GM18870 (cell line): ENCODE measurements around the gene UGT1A1.

ENCODE experiments used
- ATAC-seq: cut with Tn5 transposase; IDR thresholded peaks from one replicate; pipeline ENCODE4 v1.9.1; 2021; ENCODE audit warnings: moderate library complexity; ENCODE audit not compliant: unreplicated experiment

UGT1A1 gene

DNA sequence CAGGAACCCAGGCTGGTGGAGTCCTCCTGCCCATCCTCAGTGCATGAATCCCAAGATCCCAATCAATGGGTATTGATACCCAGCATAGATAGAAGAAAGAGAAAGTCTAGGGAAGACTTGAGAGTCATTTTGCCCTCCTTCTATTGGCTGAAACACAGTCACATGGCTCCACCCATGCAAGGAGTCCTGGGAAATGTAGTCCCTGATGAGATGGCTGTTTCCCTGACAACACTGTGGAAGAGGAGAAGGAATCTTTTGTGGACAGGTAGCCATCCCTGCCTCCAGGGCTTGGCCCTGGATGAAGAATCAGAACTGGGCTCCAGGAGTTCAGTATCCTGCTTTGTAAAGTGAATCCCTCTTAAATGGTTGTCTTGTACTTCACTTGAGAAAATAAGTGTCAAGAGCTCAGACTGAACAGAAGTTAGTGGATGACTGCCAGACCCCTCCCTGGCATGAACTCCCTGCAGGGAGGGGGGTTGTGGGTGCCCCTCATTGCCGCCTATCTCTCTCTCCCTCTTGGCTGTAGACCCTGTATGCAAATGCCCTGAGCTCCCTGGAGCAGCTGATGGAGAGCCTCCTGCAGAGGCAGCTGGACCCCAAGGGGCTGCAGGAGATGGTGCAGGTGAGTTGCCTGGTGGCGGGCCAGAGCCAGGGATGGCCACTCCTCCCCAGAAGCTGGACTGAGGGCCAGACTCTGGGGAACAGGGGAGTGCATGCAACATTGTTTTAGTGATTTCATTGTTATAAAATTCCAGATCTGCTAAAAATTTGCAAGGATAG lies 54.2 kb downstream of the UGT1A1 start:
- ATAC-seq, result no peak

DNA sequence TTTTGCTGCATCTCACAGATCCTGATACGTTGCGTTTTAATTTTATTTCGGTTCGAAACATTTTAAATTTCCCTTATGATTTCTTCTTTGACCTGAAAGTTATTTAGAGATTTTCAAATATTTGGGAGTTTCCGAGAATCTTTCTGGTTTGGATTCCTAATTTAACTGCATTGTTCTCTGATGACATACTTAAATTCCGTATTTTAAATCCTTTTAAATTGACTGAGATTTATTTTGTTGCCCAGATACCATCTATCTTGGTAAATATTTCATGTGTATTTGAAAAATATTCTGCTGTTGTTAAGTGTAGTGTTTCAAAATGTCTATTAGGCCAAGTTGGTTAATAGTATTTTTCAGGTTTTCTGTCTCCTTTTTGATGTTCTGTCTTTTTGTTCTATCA lies 55.8 kb downstream of the UGT1A1 start:
- no peak for ATAC-seq

DNA sequence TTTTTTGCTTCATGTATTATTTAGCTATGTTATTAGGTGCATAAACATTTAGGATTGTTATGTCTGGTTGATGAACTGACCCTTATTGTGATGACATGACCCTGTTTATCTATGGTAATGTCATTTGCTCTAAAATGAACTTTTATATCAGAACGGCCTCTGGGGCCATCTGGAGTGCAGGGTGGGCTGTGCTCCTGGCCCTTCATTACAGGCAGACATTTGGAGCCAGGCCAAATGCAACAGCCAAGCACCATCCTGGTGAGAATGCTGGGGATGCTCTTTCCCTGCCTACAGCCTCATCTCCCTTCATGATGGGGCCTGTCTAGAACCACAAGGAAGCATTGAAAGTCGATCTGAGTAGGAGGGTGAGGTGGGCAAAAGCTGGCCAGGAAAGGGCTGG lies 56.3 kb downstream of the UGT1A1 start:
- ATAC-seq, result no peak

DNA sequence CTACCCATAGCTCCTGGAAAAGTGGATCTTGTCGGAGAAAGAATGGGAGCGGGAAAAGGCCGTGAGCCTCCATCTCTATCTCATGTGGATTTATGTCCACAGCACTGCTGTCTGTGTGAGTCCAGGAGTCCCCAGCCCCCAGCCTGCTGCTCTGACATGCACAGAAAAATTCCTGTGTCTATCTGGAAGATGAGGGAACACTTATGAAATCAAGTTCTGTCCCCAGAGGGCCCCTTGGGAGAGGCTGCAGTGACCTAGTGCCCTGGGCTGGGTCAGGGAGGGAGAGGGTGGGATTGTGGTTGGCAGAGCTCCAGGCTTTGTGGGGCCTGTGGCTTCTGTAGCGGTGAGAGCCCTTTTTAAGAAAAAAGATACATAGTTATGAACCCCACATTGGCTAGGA lies 56.7 kb downstream of the UGT1A1 start:
- no peak for ATAC-seq

DNA sequence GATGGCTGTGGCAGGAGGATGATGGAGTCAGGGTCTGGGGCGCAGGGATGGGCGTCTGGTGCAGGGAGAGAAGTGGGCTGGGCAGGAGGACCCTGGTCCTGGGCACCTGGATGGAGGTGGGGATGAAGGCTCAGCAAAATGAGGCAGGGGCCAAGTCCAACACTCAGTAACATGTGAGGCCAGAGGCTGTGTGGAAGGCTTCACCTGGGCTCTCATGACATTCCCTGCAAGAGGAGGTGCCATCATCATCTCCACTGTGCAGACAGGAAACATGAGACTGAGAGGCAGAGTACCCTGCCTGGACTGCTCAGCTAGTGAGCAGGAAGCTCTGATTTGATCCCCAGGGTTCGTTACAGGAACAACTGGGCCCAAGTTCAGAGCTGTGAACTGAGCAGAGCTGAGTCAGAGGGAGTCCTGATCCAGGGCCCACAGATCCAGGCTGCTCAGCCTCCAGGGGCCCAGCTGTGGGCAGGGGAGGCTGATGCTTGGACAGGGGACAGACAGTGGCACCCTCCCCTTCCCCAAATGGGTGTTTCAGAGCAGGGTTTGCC lies 57.4 kb downstream of the UGT1A1 start:
- ATAC-seq, result no peak

DNA sequence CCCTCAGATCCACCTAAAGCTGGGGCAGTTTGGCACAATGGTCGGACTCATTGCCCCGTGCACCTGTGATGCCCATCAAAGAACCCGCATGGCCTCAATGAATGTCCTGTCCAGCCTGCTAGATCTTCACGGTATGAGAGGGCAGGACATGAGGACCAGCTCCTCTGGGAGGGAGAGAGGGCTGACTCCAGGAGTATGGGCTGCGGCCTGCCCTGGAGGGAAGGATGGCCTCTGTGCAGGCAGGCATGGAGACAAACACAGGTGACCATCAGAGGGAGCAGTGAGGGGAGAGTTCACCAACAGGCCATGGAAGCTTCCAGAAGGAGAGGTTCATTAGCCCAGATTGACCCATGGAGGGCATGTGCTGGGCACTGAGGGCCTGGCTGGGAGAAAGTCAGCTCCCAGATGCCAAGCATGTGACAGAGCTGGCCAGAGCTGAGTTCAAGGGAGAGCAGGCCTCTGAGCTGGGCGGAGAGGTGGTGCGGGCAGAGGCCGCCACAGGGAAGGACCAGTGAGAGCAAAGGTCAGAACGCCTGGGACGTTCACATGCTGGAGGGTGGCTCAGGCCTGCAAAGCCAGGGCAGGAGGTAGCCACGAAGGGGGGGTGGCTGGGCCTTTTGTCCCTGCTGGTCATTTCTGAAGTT lies 58.0 kb downstream of the UGT1A1 start:
- ATAC-seq, result no peak

DNA sequence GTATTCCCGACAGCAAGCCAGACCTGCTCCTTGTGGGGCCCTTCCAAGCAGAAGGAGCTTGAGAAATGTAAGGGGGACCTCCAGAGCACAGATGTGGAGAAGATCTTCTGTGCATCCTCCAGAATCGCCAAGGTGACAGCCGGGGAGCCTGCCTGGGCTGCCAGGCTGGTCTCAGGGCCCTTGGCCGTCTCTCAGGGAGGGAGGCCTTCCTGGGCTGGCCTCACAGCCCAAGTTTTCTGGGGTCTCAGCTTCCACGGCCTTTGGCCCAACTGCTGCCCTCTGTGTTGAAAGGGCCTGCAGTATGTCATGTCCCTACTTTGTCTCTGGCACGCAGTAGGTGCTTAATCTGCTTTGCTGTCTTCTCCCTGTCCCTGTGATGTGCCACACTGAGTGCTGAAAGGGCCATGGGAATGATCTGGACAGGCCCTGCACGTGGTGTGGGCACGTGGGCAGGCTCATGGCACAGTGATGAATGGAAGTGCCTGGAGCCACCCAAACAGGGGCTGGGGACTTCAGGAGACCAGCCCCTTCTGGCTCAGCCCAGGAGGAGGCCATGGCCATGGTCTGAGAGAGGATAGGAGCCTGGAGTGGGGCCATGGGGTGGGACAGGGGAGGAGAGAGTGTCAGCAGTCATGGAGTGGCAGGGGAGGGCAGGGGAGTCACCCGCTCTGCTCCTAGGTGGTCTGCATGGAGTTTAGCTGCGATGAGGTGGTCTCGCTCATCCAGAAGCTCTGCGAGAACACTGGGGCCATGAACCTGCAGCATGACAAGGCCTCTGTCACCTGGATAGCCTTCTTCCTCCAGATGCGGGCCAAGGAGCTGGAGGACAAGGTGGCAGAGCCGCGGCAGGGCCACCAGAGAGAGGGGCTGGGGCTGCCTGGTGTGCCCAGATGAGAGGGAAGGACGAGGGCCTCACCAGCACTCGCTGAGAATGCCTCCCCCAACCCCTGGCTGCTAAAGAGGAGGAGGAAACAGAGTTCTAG lies 58.9 kb downstream of the UGT1A1 start:
- ATAC-seq, result no peak

DNA sequence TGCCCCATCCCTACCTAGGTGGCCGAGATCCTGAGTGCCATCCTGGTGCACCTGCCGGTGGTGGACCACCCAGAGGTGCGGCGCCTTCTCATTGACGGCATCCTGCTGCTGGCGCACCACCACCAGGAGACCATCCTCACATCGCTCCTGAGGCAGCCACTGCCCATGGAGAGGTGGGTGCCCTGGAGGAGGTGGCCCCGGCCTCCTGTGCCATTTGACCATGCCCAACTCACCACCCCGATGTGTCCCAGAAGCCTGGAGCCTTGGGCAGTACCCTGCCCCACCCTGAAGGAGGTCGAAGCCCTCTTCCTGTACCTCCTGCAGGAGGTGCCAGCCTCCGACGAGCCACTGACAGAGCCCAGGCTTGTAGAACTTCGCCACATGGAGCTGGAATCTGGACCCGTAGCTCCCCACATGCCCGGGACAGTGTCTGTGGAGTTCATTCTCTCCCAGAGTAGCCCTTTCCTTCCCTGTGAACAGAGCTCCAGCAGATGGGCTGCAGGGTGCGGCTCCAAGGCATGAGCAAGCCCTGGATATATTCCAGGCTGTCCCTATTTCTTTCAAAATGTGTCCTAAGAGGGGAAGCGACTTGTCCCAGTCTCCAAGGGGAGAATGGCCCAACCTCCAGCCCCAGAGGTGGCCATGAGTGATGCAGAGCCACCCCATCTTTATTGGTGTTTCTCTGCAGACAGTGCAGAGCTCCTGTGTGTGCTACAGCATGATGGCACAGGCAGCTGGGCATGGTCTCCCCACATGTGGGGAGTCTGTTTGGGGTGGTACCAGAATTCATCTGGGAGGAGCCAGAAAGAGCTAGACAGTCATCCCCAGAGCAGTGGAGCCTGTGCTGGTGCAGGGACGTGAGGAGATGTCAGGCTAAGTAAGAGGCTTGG lies 60.1 kb downstream of the UGT1A1 start:
- ATAC-seq, result no peak

DNA sequence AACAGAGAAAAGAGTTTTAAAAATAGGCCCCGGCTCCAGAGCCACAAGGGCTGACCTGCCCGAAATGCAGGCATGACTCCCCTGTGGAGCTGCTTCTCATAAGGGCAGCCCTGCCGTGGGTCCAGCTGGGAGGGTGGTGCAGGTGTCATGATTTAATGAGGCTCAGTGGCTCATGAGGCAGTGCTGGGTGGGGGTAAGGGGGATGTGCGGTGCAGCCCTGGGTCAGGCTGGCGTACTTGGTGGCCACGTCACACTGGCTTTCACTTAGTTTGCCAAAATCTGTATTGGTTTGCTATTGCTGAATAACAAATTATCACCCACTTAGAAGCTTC lies 60.7 kb downstream of the UGT1A1 start:
- no peak for ATAC-seq

DNA sequence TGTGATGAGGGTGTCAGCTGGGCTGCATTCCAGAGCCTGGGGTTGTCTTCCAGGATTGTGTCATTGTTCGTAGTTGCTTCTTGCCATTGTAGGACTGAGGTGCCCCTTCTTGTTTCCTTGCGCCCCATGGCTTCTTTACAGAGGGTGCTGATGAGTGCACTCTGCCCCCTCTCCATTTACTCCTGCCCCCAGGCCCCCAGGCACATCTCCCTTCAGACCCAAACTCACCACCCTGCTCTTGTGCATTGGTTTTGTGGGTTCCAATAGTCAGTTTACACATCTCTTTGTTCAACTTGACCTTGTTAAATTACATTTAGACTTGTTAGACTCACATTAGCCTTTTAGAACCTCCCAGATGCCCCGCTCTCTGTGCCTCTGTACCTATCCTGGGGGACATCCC lies 61.1 kb downstream of the UGT1A1 start:
- ATAC-seq, result no peak

DNA sequence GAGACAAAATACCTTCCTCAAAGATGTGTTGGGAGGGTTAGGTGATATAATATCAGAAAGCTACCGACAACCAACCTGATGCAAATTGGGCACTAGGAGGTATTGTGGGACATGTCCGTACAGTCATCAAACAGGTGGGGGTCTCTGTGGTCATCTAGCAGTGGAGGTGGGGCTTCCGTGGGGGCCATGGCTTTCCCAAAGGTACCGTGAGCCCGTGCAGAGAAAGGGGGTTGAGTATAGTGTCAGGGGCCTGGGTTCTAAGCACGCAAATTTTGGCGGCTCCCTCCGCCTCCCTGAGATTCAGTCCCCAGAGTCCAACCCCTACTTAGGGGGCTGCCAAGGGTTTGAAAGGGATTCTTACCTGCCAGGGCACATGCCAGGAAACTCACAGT lies 61.6 kb downstream of the UGT1A1 start:
- ATAC-seq, result no peak

DNA sequence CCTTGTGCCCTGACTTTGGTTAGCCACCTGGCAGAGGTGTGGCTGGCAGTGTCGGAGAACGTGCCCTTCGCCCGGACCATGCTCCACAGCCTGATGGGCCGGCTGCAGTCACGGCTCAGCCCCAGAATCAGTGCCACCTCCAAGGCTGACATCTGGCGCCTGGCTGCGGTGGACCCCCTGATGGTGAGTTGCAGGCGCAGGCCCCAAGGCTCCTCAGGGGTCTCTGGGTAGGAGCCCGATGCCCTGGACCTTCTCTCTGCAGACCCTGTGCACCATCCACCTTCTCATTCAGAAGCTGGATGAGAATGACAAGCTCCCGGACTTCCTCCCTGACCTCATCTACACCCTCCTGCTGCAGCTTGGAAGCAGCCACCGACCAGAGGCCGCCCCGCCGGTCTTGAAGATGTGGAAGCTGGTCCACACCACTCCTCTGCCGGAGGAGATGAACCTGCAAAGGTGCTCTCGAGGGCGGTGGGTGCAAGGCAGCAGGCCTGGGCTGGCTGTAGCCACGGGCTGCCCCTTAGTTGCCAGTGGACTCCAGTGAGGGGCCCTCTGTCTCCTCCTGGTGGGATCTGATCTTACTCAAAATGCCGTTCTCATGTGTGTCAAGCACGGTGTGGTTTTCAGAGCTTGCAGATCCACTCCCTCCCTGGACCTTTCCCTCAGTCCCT lies 62.2 kb downstream of the UGT1A1 start:
- no peak for ATAC-seq
